ENCODE data around the gene KCNV2. TPM values are rescaled to one million over a fixed set of nuclear protein-coding genes. Genes with fewer than 3 reads are reported as not detected.

The KCNV2 gene
- total RNA-seq (2022; extraction: Qiagen RNA extraction), result not detected in 5 replicates

DNA sequence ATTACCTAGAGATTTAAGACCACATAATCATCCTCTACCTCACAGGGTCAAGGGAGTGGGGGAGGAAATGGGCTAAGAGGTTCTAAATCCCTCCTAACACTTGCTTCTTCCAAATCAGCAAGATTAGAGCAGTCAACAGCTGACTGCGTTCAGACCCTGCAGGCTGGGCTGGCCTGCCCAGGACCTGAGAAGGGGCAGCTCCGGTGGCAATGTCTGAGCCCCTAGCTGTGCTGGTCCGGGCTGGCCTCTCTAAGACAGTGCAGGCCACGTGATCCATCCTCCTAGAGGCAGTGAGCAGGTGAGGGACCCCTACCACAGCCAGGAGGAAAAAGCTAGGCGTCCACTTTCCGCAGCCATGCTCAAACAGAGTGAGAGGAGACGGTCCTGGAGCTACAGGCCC is at the start of gene KCNV2:
Gene KCNV2, plus strand, starts transcription at position 126 of the 400 bp plus-strand sequence. Its CDS starts 230 bp downstream, at position 356.

Other genes with a start within 250 kb of the KCNV2 start
- gene VLDLR, start 95.7 kb upstream of the KCNV2 start, total RNA-seq (2022; extraction: Qiagen RNA extraction), result 16.3 to 23.6 TPM (median 19.0 TPM) in 5 replicates
- gene PUM3, start 126.6 kb downstream of the KCNV2 start, total RNA-seq (2022; extraction: Qiagen RNA extraction), result 70.6 to 76.1 TPM (median 74.8 TPM) in 5 replicates

Measured in A549 treated with Hydrocortisone at 1 μM for 4 hours (cell line).